K562 (cell line): ENCODE measurements around the gene TIMM50.

Source experiments
- CCNT2 ChIP-seq: IDR thresholded peaks from 2 replicates; pipeline ENCODE4 v1.6.1; 2011; ENCODE audit warnings: borderline replicate concordance, low read depth, mild to moderate bottlenecking, moderate library complexity, mixed read lengths, low read length; ENCODE audit not compliant: insufficient read length; ENCODE audit errors: extremely low read depth
- CTCF ChIP-seq, 3 experiments: IDR thresholded peaks in 2 of 3; conservative IDR thresholded peaks in 1 of 3; 2 replicates each; pipeline ENCODE4 v1.5.1; 2011 to 2012; ENCODE audit warnings: low read length in 3 of 3, mild to moderate bottlenecking in 3 of 3, control low read depth in 2 of 3, improper control_type of control experiment in 1 of 3, inconsistent platforms in 1 of 3, low read depth in 1 of 3, mixed read lengths in 1 of 3, moderate library complexity in 1 of 3; ENCODE audit not compliant: insufficient read depth in 2 of 3
- FOSL1 ChIP-seq: fragments of 200-800 bp; sonication (Bioruptor generic); conservative IDR thresholded peaks from 2 replicates; pipeline ENCODE4 v1.6.1; 2016; ENCODE audit warnings: missing genetic modification characterization, missing compliant biosample characterization
- GABPB2 ChIP-seq: fragments of 250-450 bp; sonication (Bioruptor Pico); conservative IDR thresholded peaks from 2 replicates; pipeline ENCODE4 v1.5.1; 2021; ENCODE audit warnings: mild to moderate bottlenecking
- MYNN ChIP-seq, 2 experiments: sonication (generic); formaldehyde crosslinking in 1 of 2; IDR thresholded peaks; 2 replicates each; pipeline versions ENCODE4 v1.5.0 to v1.6.1; 2016 to 2020; ENCODE audit warnings: antibody characterized with exemption in 1 of 2, missing genetic modification reagents in 1 of 2
- PRPF4 ChIP-seq: fragments of 200-400 bp; formaldehyde crosslinking; IDR thresholded peaks from one replicate; pipeline ENCODE4 v1.6.1; 2017; ENCODE audit warnings: low read length, low read depth, mild to moderate bottlenecking; ENCODE audit not compliant: insufficient read depth, poor library complexity, severe bottlenecking
- RCOR1 ChIP-seq, 2 experiments: IDR thresholded peaks; 2 replicates each; pipeline ENCODE4 v1.6.1; 2012; ENCODE audit warnings: low read depth in 2 of 2, low read length in 2 of 2, borderline replicate concordance in 1 of 2, improper control_type of control experiment in 1 of 2
- SMARCE1 ChIP-seq: fragments of 450-650 bp; IDR thresholded peaks from 2 replicates; pipeline ENCODE4 v1.7.1; 2016; ENCODE audit warnings: mild to moderate bottlenecking
- UBTF ChIP-seq, 2 experiments: IDR thresholded peaks; 2 replicates each; pipeline ENCODE4 v1.6.1; 2012; ENCODE audit warnings: improper control_type of control experiment in 2 of 2, low read depth in 2 of 2, low read length in 2 of 2, borderline replicate concordance in 1 of 2
- ZNF699 ChIP-seq: fragments of 250-450 bp; sonication (Bioruptor Pico); IDR thresholded peaks from 2 replicates; pipeline ENCODE4 v1.8.0; 2021; ENCODE audit warnings: mild to moderate bottlenecking, moderate library complexity; ENCODE audit not compliant: insufficient replicate concordance
- ZNF76 ChIP-seq: fragments of 250-450 bp; sonication (Bioruptor Pico); IDR thresholded peaks from 2 replicates; pipeline ENCODE4 v1.4.0; 2020; ENCODE audit warnings: mild to moderate bottlenecking, moderate library complexity, borderline replicate concordance

- TF ChIP-seq ZNF76 (CRISPR knock-in tag) (no peak), RCOR1 (IDR thresholded peaks at IDR 0.05; ENCODE audit: borderline replicate concordance in 1 of 2, low read depth in 2 of 2, low read length in 2 of 2) (no peak), MYNN (IDR thresholded peaks at IDR 0.05) (no peak), MYNN (CRISPR knock-in tag; IDR thresholded peaks at IDR 0.05) (no peak), FOSL1 (tag) (no peak), CCNT2 (no peak), CTCF (IDR thresholded peaks at IDR 0.05 in 2 of 3, conservative IDR thresholded peaks at IDR 0.05 in 1 of 3; ENCODE audit: insufficient read depth in 2 of 3, low read depth in 1 of 3, low read length in 3 of 3) (no peak), SMARCE1 (no peak), PRPF4 (no peak), GABPB2 (no peak), UBTF (IDR thresholded peaks at IDR 0.05; ENCODE audit: borderline replicate concordance in 1 of 2, low read depth in 2 of 2, low read length in 2 of 2) (no peak), ZNF699 (no peak)
Observed at GRCh38 chr19:39498798-39499642, 18.4 kb downstream of the TIMM50 start, which contains the start of gene DLL3.
